Measurements from ENCODE around the gene WIPF1.

WIPF1 gene

DNA sequence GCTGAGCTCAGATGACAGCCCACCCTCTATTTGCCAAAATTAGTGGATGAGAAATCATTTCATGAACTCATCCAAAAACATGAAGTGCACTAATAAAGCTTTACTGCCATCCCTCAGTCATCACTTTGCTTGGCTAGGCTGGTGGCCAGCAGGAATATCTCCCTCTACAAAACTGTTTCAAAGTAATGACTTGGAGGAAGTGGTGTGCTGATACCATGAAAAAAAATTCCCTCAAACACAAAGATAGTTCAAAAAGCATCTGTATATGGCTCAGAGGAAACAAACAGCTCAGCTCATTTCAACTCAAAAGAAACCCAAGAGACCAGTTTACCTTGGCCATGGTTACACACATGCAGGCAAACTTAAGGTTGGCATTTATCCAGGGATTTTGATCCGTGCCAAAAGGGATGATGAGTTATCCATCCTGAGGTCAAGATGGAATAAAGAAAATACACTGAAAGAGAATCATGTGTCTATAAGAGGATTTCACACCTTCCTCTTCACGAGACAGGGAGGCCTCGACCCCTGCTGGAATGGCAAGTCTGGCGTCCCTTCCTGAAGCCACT lies 18.4 kb upstream of the WIPF1 start:
- in situ Hi-C loops (cut with MboI; ENCODE audit: low sequenced_read_pairs, unreplicated experiment): no loop called here
- DNase-seq (ENCODE audit: low spot score): no peak
- TF ChIP-seq, protein P1, sequence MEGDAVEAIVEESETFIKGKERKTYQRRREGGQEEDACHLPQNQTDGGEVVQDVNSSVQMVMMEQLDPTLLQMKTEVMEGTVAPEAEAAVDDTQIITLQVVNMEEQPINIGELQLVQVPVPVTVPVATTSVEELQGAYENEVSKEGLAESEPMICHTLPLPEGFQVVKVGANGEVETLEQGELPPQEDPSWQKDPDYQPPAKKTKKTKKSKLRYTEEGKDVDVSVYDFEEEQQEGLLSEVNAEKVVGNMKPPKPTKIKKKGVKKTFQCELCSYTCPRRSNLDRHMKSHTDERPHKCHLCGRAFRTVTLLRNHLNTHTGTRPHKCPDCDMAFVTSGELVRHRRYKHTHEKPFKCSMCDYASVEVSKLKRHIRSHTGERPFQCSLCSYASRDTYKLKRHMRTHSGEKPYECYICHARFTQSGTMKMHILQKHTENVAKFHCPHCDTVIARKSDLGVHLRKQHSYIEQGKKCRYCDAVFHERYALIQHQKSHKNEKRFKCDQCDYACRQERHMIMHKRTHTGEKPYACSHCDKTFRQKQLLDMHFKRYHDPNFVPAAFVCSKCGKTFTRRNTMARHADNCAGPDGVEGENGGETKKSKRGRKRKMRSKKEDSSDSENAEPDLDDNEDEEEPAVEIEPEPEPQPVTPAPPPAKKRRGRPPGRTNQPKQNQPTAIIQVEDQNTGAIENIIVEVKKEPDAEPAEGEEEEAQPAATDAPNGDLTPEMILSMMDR (IDR thresholded peaks at IDR 0.05; ENCODE audit: borderline replicate concordance, control extremely low read depth, extremely low read depth, insufficient read depth, missing control alignments): no peak

DNA sequence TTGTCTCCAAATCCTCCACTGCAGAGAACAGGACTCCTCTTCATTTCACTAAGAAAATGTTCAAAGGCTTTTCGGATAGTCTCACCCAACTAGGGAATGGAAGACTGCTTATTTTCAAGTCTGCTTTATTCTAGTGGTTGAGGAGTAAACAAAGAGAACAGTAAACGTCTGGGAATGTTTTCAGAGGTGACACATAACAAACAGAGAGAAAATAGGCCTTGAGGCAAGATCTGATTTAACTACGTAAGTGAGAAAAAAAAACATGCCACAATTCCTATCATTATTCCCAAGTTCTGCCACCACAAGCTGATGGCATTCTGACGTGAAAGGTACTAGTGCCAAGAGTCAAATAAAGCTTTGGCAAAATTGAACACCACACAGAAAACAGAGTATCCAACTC lies 16.7 kb upstream of the WIPF1 start:
- in situ Hi-C loops (cut with MboI; ENCODE audit: low sequenced_read_pairs, unreplicated experiment): no loop called here
- TF ChIP-seq, protein P1 (IDR thresholded peaks at IDR 0.05; ENCODE audit: borderline replicate concordance, control extremely low read depth, extremely low read depth, insufficient read depth, missing control alignments): no peak
- no peak for DNase-seq (ENCODE audit: low spot score)

GRCh38 chr2:174613531-174613930 lies 15.9 kb upstream of the WIPF1 start:
- in situ Hi-C loops (cut with MboI; ENCODE audit: low sequenced_read_pairs, unreplicated experiment): no loop called here
- TF ChIP-seq, protein P1 (IDR thresholded peaks at IDR 0.05; ENCODE audit: borderline replicate concordance, control extremely low read depth, extremely low read depth, insufficient read depth, missing control alignments): no peak
- no peak for DNase-seq (ENCODE audit: low spot score)

- TF ChIP-seq, protein P1 (IDR thresholded peaks at IDR 0.05; ENCODE audit: borderline replicate concordance, control extremely low read depth, extremely low read depth, insufficient read depth, missing control alignments): no peak
- in situ Hi-C loops (cut with MboI; ENCODE audit: low sequenced_read_pairs, unreplicated experiment): no loop called here
- no peak for DNase-seq (ENCODE audit: low spot score)
These were observed 15.4 kb upstream of the WIPF1 start for GRCh38 chr2:174612970-174613369.

DNA sequence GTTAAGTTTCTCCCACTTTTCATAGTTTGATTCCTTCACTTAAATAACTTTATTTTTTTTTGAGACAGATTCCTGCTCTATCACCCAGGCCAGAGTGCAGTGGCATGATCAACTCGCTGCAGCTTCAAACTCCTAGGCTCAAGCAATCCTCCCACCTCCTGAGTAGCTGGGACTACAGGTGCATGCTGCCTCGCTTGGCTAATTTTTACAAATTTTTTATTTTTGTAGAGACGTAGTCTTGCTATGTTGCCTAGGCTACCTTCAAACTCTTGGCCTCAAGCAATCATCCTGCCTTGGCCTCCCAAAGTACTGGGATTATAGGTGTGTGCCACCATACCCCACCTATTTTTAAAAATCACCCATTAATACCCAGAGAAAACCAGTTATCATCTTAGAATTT lies 14.2 kb upstream of the WIPF1 start:
- TF ChIP-seq, protein P1 (IDR thresholded peaks at IDR 0.05; ENCODE audit: borderline replicate concordance, control extremely low read depth, extremely low read depth, insufficient read depth, missing control alignments): no peak
- no peak for DNase-seq (ENCODE audit: low spot score)
- in situ Hi-C loops (cut with MboI; ENCODE audit: low sequenced_read_pairs, unreplicated experiment): no loop called here

DNA sequence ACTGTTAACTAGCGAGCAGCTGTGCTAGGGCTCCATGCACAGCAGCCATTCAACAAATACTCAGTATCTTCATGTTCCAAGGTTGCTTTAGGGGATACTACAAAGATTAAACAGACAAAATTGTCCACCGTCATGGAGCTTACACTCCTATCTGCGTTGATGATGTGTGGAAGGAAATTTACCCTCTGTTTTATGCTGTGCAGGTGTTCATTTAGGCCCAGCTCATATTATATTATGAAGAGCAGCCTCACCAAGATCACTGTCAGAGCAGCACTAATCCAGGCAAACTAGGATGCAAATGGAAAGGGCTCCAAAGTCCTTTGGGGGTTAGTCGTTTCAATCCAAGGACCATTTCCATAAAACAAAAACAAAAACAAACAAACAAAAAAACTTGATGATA lies 13.4 kb upstream of the WIPF1 start:
- TF ChIP-seq, protein P1 (IDR thresholded peaks at IDR 0.05; ENCODE audit: borderline replicate concordance, control extremely low read depth, extremely low read depth, insufficient read depth, missing control alignments): no peak
- DNase-seq (ENCODE audit: low spot score): no peak
- in situ Hi-C loops (cut with MboI; ENCODE audit: low sequenced_read_pairs, unreplicated experiment): no loop called here
